ENCODE results near the gene ENDOG.

Gene ENDOG

DNA sequence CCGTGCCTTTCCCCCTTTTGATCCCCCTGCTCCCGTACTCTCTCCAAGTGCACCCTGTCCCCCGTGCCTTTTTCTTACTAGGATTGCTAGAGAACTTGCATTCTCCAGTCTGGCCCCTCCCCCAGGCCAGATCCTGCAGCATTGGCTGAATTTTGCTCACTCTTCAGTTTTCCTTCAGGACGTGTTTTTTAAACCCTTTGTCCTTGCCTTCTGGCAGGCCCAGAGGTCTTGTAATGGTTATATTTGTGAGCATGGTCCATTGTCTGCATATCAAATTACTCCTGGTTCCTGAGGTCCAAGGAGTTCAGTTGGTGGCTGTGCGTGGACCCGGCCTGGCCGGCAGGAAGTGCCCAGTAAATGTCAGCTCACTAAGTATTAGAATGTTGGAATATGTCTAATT, 30.6 kb upstream of the ENDOG start:
- no peaks in the 10 kb centered on the region for H3K9me3 ChIP-seq (ENCODE audit: insufficient read depth, low read length)
- peak overlapping the region; percentile 92 for H3K4me3 ChIP-seq (ENCODE audit: low read length)
- H3K36me3 ChIP-seq (replicated peaks; ENCODE audit: low read depth, low read length), result peaks cover 7% of the 10 kb centered on the region
- peaks cover 16% of the 10 kb centered on the region for H3K79me2 ChIP-seq (ENCODE audit: low read length)
- TF ChIP-seq EZH2phosphoT487 (IDR thresholded peaks at IDR 0.05; ENCODE audit: low read depth), result no peak
- TF ChIP-seq, protein P1, sequence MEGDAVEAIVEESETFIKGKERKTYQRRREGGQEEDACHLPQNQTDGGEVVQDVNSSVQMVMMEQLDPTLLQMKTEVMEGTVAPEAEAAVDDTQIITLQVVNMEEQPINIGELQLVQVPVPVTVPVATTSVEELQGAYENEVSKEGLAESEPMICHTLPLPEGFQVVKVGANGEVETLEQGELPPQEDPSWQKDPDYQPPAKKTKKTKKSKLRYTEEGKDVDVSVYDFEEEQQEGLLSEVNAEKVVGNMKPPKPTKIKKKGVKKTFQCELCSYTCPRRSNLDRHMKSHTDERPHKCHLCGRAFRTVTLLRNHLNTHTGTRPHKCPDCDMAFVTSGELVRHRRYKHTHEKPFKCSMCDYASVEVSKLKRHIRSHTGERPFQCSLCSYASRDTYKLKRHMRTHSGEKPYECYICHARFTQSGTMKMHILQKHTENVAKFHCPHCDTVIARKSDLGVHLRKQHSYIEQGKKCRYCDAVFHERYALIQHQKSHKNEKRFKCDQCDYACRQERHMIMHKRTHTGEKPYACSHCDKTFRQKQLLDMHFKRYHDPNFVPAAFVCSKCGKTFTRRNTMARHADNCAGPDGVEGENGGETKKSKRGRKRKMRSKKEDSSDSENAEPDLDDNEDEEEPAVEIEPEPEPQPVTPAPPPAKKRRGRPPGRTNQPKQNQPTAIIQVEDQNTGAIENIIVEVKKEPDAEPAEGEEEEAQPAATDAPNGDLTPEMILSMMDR (IDR thresholded peaks at IDR 0.05; ENCODE audit: low read depth, low read length), result no peak
- no peaks in the 10 kb centered on the region for H3K27me3 ChIP-seq (ENCODE audit: low read depth, low read length)
- H2AFZ ChIP-seq (ENCODE audit: low read depth, low read length), result no peak overlapping the region
- H3K4me2 ChIP-seq (ENCODE audit: low read length), result peak overlapping the region; percentile 94
- H3K9ac ChIP-seq (ENCODE audit: low read length), result peak overlapping the region; percentile 80
- no peak overlapping the region for H3K27ac ChIP-seq (ENCODE audit: low read length)
- no peaks in the 10 kb centered on the region for H4K20me1 ChIP-seq (ENCODE audit: insufficient read depth, low read length)
- peaks cover 21% of the 10 kb centered on the region for H3K4me1 ChIP-seq (ENCODE audit: low read length)

DNA sequence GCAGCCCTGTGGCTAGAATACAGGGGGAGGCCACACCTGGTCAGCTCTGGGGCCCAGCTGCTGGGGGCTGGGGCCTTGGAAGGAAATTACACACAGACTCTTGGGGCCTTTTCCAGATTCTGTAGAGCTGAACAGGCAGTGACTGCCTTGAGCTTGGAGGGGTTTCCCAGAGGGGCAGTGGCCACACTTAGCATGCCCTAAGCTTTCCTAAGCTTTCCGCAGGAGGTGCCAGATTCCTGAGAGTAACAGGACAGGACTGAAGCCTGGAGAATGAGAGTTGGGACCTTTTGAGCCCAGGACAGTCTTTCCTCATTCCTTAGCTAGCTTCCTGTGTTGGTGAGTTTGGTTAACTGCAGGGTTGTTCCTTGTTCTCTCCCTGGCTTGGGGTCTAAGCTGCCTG, 29.9 kb upstream of the ENDOG start:
- H3K9me3 ChIP-seq (ENCODE audit: insufficient read depth, low read length), result no peaks in the 10 kb centered on the region
- no peak overlapping the region for H2AFZ ChIP-seq (ENCODE audit: low read depth, low read length)
- peak overlapping the region; percentile 92; the same call in 1 of the 2 replicates for H3K4me3 ChIP-seq (ENCODE audit: low read length)
- no peaks in the 10 kb centered on the region for H4K20me1 ChIP-seq (ENCODE audit: insufficient read depth, low read length)
- no peaks in the 10 kb centered on the region for H3K27me3 ChIP-seq (ENCODE audit: low read depth, low read length)
- no peak for TF ChIP-seq EZH2phosphoT487 (IDR thresholded peaks at IDR 0.05; ENCODE audit: low read depth)
- TF ChIP-seq, protein P1 (IDR thresholded peaks at IDR 0.05; ENCODE audit: low read depth, low read length), result no peak
- H3K27ac ChIP-seq (ENCODE audit: low read length), result no peak overlapping the region
- H3K79me2 ChIP-seq (ENCODE audit: low read length), result peaks cover 16% of the 10 kb centered on the region
- peaks cover 18% of the 10 kb centered on the region for H3K4me1 ChIP-seq (ENCODE audit: low read length)
- no peak overlapping the region for H3K9ac ChIP-seq (ENCODE audit: low read length)
- H3K4me2 ChIP-seq (ENCODE audit: low read length), result peak overlapping the region; percentile 94
- H3K36me3 ChIP-seq (replicated peaks; ENCODE audit: low read depth, low read length), result peaks cover 10% of the 10 kb centered on the region

DNA sequence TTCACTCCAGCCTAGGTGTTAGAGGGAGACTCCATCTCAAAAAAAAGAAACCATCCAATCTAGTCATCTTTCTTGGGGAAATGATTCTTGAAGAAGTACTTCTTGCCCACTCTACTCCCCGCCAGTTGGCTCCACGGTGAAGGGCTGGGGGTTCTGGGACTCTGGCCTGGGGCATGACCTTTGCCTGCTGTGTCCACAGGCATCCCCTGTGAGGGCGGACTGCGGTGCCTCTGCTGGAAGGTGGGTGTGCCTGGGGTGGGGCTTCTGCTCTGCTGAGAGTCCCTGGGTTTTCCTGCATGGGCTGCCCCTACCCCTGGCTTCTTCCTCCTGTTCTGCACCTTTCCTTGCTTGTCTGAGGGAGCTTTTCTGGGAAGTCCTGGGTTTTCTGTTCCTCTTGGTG, 27.8 kb upstream of the ENDOG start:
- TF ChIP-seq EZH2phosphoT487 (IDR thresholded peaks at IDR 0.05; ENCODE audit: low read depth), result no peak
- TF ChIP-seq, protein P1 (IDR thresholded peaks at IDR 0.05; ENCODE audit: low read depth, low read length), result no peak
- H4K20me1 ChIP-seq (ENCODE audit: insufficient read depth, low read length), result no peaks in the 10 kb centered on the region
- no peak overlapping the region for H2AFZ ChIP-seq (ENCODE audit: low read depth, low read length)
- peaks cover 13% of the 10 kb centered on the region for H3K4me1 ChIP-seq (ENCODE audit: low read length)
- H3K36me3 ChIP-seq (replicated peaks; ENCODE audit: low read depth, low read length), result peaks cover 13% of the 10 kb centered on the region
- H3K4me2 ChIP-seq (ENCODE audit: low read length), result no peak overlapping the region
- H3K9ac ChIP-seq (ENCODE audit: low read length), result no peak overlapping the region
- no peaks in the 10 kb centered on the region for H3K9me3 ChIP-seq (ENCODE audit: insufficient read depth, low read length)
- H3K4me3 ChIP-seq (ENCODE audit: low read length), result no peak overlapping the region
- no peaks in the 10 kb centered on the region for H3K27me3 ChIP-seq (ENCODE audit: low read depth, low read length)
- peaks cover 16% of the 10 kb centered on the region for H3K79me2 ChIP-seq (ENCODE audit: low read length)
- H3K27ac ChIP-seq (ENCODE audit: low read length), result no peak overlapping the region

DNA sequence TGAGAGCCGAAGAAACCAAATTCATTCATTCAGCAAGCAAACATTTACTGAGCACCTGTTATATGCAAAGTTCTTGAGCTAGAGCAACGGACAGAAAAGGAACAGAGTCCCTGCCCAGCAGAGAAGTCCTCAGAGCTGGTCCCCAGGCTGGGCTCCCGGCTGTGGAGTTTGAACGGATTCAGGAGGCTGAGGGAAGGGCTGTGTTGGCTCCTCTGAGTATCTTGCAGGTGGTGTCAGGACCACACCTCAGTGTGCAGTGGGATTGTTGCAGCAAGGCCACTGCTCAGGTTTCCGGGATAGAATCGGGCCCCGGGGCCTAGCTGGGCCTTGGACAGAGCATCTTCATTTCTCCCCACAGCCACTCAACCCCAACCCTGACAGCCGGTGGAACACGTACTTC, 26.2 kb upstream of the ENDOG start:
- peaks cover 8% of the 10 kb centered on the region for H3K4me1 ChIP-seq (ENCODE audit: low read length)
- no peaks in the 10 kb centered on the region for H3K27me3 ChIP-seq (ENCODE audit: low read depth, low read length)
- H3K9me3 ChIP-seq (ENCODE audit: insufficient read depth, low read length), result no peaks in the 10 kb centered on the region
- no peak overlapping the region for H2AFZ ChIP-seq (ENCODE audit: low read depth, low read length)
- peaks cover 15% of the 10 kb centered on the region for H3K79me2 ChIP-seq (ENCODE audit: low read length)
- TF ChIP-seq, protein P1 (IDR thresholded peaks at IDR 0.05; ENCODE audit: low read depth, low read length), result no peak
- TF ChIP-seq EZH2phosphoT487 (IDR thresholded peaks at IDR 0.05; ENCODE audit: low read depth), result no peak
- H3K36me3 ChIP-seq (replicated peaks; ENCODE audit: low read depth, low read length), result peaks cover 13% of the 10 kb centered on the region
- H4K20me1 ChIP-seq (ENCODE audit: insufficient read depth, low read length), result no peaks in the 10 kb centered on the region
- no peak overlapping the region for H3K9ac ChIP-seq (ENCODE audit: low read length)
- H3K4me2 ChIP-seq (ENCODE audit: low read length), result no peak overlapping the region
- H3K27ac ChIP-seq (ENCODE audit: low read length), result no peak overlapping the region
- H3K4me3 ChIP-seq (ENCODE audit: low read length), result no peak overlapping the region
